ENCODE data around the gene OSBPL8. TPM values are rescaled to one million over a fixed set of nuclear protein-coding genes. Genes with fewer than 3 reads are reported as not detected.
"Not testable (repeated sequence)": the region's sequence is repeated elsewhere in the genome, so short reads cannot be mapped to it uniquely, and the experiment has no call there.

The OSBPL8 gene
- total and polyA plus RNA-seq, 2 donors (not counting 1 experiment from before 2014, with no cell fraction given) = 89.6 to 240 TPM

- Histone ChIP-seq H3K9me3 (ENCODE audit: control insufficient read depth, insufficient read depth, low read depth, low read length) (no peaks in the 10 kb centered on the region), H3K36me3 (ENCODE audit: control insufficient read depth, insufficient read depth, low read length) (no peaks in the 10 kb centered on the region), H3K79me2 (ENCODE audit: control insufficient read depth, insufficient read depth, low read length) (peaks cover 2% of the 10 kb centered on the region), H3K4me1 (ENCODE audit: control insufficient read depth, extremely low read depth, insufficient read depth, low read length) (no peaks in the 10 kb centered on the region), H3K4me3 (replicated peaks in 1 of 4; ENCODE audit: control extremely low read depth in 1 of 4, insufficient read depth in 1 of 4, low read depth in 3 of 4, low read length in 4 of 4) (no peak overlapping the region), H4K20me1 (ENCODE audit: control insufficient read depth, extremely low read depth, insufficient read depth, low read length) (no peaks in the 10 kb centered on the region), H3K9ac (ENCODE audit: insufficient read depth, low read length) (no peak overlapping the region), H3K27ac (ENCODE audit: insufficient read depth, low read length) (no peak overlapping the region), H3K27me3 (ENCODE audit: control insufficient read depth, insufficient read depth, low read length) (no peaks in the 10 kb centered on the region), H2AFZ (ENCODE audit: low read length) (no peak overlapping the region), H3K4me2 (ENCODE audit: extremely low read depth, insufficient read depth, low read length) (no peak overlapping the region)
- DNase-seq (ENCODE audit: low read depth in 2 of 2) = no peak
- TF ChIP-seq CTCF (conservative IDR thresholded peaks at IDR 0.05 in 1 of 2, IDR thresholded peaks at IDR 0.05 in 1 of 2; ENCODE audit: low read depth in 1 of 2, low read length in 2 of 2) = no peak
- no peak for TF ChIP-seq EZH2 (IDR thresholded peaks at IDR 0.05; ENCODE audit: low read length, missing control alignments)
Measured at GRCh38 chr12:76478045-76478444, 81.5 kb downstream of the OSBPL8 start.

GRCh38 chr12:76472862-76473261 is 86.7 kb downstream of the OSBPL8 start:
- H3K4me3 ChIP-seq (replicated peaks in 1 of 4; ENCODE audit: control extremely low read depth in 1 of 4, insufficient read depth in 1 of 4, low read depth in 3 of 4, low read length in 4 of 4); H3K36me3 ChIP-seq (ENCODE audit: control insufficient read depth, insufficient read depth, low read length); H3K4me1 ChIP-seq (ENCODE audit: control insufficient read depth, extremely low read depth, insufficient read depth, low read length); H3K27ac ChIP-seq (ENCODE audit: insufficient read depth, low read length); H4K20me1 ChIP-seq (ENCODE audit: control insufficient read depth, extremely low read depth, insufficient read depth, low read length); H3K27me3 ChIP-seq (ENCODE audit: control insufficient read depth, insufficient read depth, low read length); H3K4me2 ChIP-seq (ENCODE audit: extremely low read depth, insufficient read depth, low read length); H2AFZ ChIP-seq (ENCODE audit: low read length); H3K9ac ChIP-seq (ENCODE audit: insufficient read depth, low read length); H3K9me3 ChIP-seq (ENCODE audit: control insufficient read depth, insufficient read depth, low read depth, low read length); DNase-seq (ENCODE audit: low read depth in 2 of 2): not testable (repeated sequence)
- H3K79me2 ChIP-seq (ENCODE audit: control insufficient read depth, insufficient read depth, low read length) = peaks cover 14% of the 10 kb centered on the region

DNA sequence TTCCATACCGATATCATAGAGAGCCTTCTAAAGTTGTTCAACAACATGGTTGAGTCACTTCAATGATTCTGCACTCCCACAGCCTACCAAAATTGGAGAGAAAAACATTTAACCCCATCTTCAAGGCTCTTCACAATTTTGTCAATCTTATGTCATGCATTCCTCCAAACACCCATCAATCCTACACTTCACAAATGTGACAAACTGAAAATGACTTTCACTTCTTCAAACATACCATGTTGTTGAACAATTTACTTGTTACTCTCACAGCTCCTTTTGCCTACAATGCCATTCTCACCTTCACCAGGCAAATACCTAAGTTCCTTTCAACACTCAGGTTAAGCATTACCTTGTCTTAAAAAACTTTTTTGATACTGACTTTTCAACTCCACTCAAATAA is 88.0 kb downstream of the OSBPL8 start:
- H3K27ac ChIP-seq (ENCODE audit: insufficient read depth, low read length) = no peak overlapping the region
- peaks cover 9% of the 10 kb centered on the region for H3K4me1 ChIP-seq (ENCODE audit: control insufficient read depth, extremely low read depth, insufficient read depth, low read length)
- H3K9ac ChIP-seq (ENCODE audit: insufficient read depth, low read length) = no peak overlapping the region
- no peak for DNase-seq (ENCODE audit: low read depth in 2 of 2)
- TF ChIP-seq EZH2 (IDR thresholded peaks at IDR 0.05; ENCODE audit: low read length, missing control alignments) (no peak), CTCF (conservative IDR thresholded peaks at IDR 0.05 in 1 of 2, IDR thresholded peaks at IDR 0.05 in 1 of 2; ENCODE audit: low read depth in 1 of 2, low read length in 2 of 2) (no peak)
- H3K79me2 ChIP-seq (ENCODE audit: control insufficient read depth, insufficient read depth, low read length) = peaks cover 12% of the 10 kb centered on the region
- no peak overlapping the region for H3K4me2 ChIP-seq (ENCODE audit: extremely low read depth, insufficient read depth, low read length)
- no peaks in the 10 kb centered on the region for H4K20me1 ChIP-seq (ENCODE audit: control insufficient read depth, extremely low read depth, insufficient read depth, low read length)
- no peaks in the 10 kb centered on the region for H3K9me3 ChIP-seq (ENCODE audit: control insufficient read depth, insufficient read depth, low read depth, low read length)
- H3K36me3 ChIP-seq (ENCODE audit: control insufficient read depth, insufficient read depth, low read length) = no peaks in the 10 kb centered on the region
- H3K4me3 ChIP-seq (replicated peaks in 1 of 4; ENCODE audit: control extremely low read depth in 1 of 4, insufficient read depth in 1 of 4, low read depth in 3 of 4, low read length in 4 of 4) = no peak overlapping the region
- H3K27me3 ChIP-seq (ENCODE audit: control insufficient read depth, insufficient read depth, low read length) = no peaks in the 10 kb centered on the region
- no peak overlapping the region for H2AFZ ChIP-seq (ENCODE audit: low read length)
